ENCODE data around the gene ATP8B2. TPM values are rescaled to one million over a fixed set of nuclear protein-coding genes. Genes with fewer than 3 reads are reported as not detected.

ATP8B2 gene
- polyA plus RNA-seq, 1 donor (not counting 4 experiments of a cell fraction or from before 2014, with no cell fraction given) = 12.5 TPM

DNA sequence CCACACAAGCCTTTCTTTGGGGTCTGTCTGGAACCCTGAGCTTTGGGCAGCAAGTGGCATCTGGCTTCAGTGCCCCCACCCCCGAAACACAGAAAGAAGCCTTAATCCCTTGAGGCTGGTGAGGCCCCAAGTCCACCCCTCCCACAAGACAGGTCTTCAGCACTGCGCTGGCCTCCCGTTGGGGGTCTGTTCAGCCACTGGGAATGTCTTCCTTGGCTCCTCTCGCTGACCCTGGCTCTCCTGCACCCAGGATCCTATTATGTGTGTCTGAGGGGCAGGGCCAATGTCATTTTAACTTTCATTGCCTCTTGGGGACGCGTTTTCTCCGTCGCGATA, 26.9 kb downstream of the ATP8B2 start:
- H3K4me2 ChIP-seq (ENCODE audit: control insufficient read depth, extremely low read depth, insufficient read depth, low read depth, low read length) = peak overlapping the region; percentile 78
- peak overlapping the region; percentile 30 for H3K9ac ChIP-seq (ENCODE audit: control insufficient read depth, extremely low read depth, insufficient read depth, low read length)
- peak overlapping the region; percentile 91 for H2AFZ ChIP-seq (ENCODE audit: control insufficient read depth, low read length)

DNA sequence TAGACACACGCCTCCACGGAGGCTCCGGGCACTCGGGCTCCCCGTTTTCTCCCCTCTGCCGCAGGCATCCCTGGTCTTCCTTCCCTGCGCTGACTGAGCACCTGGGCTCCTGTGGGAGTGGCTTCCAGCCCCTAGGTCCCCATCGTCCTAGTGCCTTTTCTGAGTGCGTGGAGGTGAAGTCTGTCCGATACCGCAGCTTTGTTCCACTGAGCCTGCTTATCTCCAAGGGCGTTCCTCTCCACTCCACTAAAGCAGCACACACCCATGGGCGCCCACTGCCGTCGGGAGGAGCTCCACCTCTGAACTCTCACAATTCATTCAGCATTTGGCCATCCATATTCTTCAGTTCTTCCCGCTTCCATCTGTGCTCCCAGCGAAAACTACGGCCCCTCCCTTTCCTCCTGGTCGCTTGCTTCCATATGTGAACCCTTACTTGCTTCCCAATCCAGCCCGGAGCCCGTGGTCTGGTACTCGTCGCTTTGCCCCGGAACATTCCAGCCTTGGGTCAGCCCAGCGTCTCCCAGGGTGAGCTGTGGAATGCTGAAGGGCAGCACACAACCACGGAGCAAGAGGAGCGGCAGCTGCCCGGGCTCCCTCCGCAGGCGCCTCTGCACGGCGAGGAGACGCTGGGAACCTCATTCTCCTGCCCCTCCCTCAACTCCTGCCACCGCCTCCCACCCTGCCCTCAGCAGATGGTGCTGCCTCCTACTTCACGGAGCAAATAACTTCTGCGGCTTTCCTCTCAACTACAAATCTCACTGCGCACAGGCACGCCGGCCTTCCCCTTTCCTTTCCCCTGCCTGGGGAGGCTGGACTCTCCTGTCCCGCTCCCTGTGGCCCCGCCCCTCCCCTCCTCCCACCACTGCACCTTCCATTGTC, 27.5 kb downstream of the ATP8B2 start:
- no peaks in the 10 kb centered on the region for H4K20me1 ChIP-seq (ENCODE audit: control insufficient read depth, extremely low read depth, insufficient read depth, low read length)
- no peaks in the 10 kb centered on the region for H3K79me2 ChIP-seq (ENCODE audit: control insufficient read depth, insufficient read depth, low read length)
- TF ChIP-seq, protein P1, sequence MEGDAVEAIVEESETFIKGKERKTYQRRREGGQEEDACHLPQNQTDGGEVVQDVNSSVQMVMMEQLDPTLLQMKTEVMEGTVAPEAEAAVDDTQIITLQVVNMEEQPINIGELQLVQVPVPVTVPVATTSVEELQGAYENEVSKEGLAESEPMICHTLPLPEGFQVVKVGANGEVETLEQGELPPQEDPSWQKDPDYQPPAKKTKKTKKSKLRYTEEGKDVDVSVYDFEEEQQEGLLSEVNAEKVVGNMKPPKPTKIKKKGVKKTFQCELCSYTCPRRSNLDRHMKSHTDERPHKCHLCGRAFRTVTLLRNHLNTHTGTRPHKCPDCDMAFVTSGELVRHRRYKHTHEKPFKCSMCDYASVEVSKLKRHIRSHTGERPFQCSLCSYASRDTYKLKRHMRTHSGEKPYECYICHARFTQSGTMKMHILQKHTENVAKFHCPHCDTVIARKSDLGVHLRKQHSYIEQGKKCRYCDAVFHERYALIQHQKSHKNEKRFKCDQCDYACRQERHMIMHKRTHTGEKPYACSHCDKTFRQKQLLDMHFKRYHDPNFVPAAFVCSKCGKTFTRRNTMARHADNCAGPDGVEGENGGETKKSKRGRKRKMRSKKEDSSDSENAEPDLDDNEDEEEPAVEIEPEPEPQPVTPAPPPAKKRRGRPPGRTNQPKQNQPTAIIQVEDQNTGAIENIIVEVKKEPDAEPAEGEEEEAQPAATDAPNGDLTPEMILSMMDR (optimal IDR thresholded peaks at IDR 0.05 in 1 of 3, IDR thresholded peaks at IDR 0.05 in 1 of 3, conservative IDR thresholded peaks at IDR 0.05 in 1 of 3; ENCODE audit: extremely low read depth in 1 of 3, insufficient read depth in 2 of 3, low read length in 3 of 3) = peak in 1 of 3 experiments; percentile 15
- no peak for TF ChIP-seq EZH2 (IDR thresholded peaks at IDR 0.05; ENCODE audit: low read length)
- peak overlapping the region; percentile 9 to 74 (median 58) for H3K4me3 ChIP-seq (ENCODE audit: control insufficient read depth in 2 of 3, extremely low read depth in 1 of 3, insufficient read depth in 2 of 3, low read depth in 1 of 3, low read length in 3 of 3)
- H2AFZ ChIP-seq (ENCODE audit: control insufficient read depth, low read length) = peak overlapping the region; percentile 91
- FAIRE-seq (no peak), DNase-seq (ENCODE audit: low read depth, low spot score) (no peak)
- peaks cover 17% of the 10 kb centered on the region for H3K4me1 ChIP-seq (ENCODE audit: control insufficient read depth, extremely low read depth, insufficient read depth, low read length)
- H3K27me3 ChIP-seq (ENCODE audit: control insufficient read depth, extremely low read depth, insufficient read depth, low read length) = no peaks in the 10 kb centered on the region
- dilution Hi-C loops (cut with MboI; ENCODE audit: extremely low pct_ligation_motif_present, low sequenced_read_pairs) = no loop called here
- no peak overlapping the region for H3K27ac ChIP-seq (ENCODE audit: control insufficient read depth, insufficient read depth, low read length)
- H3K9me1 ChIP-seq (ENCODE audit: control insufficient read depth, extremely low read depth, insufficient read depth, low read length) = no peaks in the 10 kb centered on the region
- peak overlapping the region; percentile 30 for H3K9ac ChIP-seq (ENCODE audit: control insufficient read depth, extremely low read depth, insufficient read depth, low read length)
- H3K4me2 ChIP-seq (ENCODE audit: control insufficient read depth, extremely low read depth, insufficient read depth, low read depth, low read length) = peak overlapping the region; percentile 78
- no peaks in the 10 kb centered on the region for H3K9me3 ChIP-seq (ENCODE audit: control insufficient read depth, low read depth, low read length)
- H3K36me3 ChIP-seq (ENCODE audit: control insufficient read depth in 2 of 2, extremely low read depth in 1 of 2, insufficient read depth in 2 of 2, low read length in 2 of 2) = peaks cover 1 to 5% of the 10 kb centered on the region in 2 experiments

More for the DNA sequence above, 26.9 kb downstream of the ATP8B2 start:
- dilution Hi-C loops (cut with MboI; ENCODE audit: extremely low pct_ligation_motif_present, low sequenced_read_pairs) = no loop called here
- Histone ChIP-seq H3K27ac (ENCODE audit: control insufficient read depth, insufficient read depth, low read length) (no peak overlapping the region), H3K79me2 (ENCODE audit: control insufficient read depth, insufficient read depth, low read length) (no peaks in the 10 kb centered on the region), H3K4me1 (ENCODE audit: control insufficient read depth, extremely low read depth, insufficient read depth, low read length) (peaks cover 17% of the 10 kb centered on the region), H4K20me1 (ENCODE audit: control insufficient read depth, extremely low read depth, insufficient read depth, low read length) (no peaks in the 10 kb centered on the region), H3K9me3 (ENCODE audit: control insufficient read depth, low read depth, low read length) (no peaks in the 10 kb centered on the region), H3K36me3 (ENCODE audit: control insufficient read depth in 2 of 2, extremely low read depth in 1 of 2, insufficient read depth in 2 of 2, low read length in 2 of 2) (peaks cover 1 to 5% of the 10 kb centered on the region in 2 experiments), H3K4me3 (ENCODE audit: control insufficient read depth in 2 of 3, extremely low read depth in 1 of 3, insufficient read depth in 2 of 3, low read depth in 1 of 3, low read length in 3 of 3) (peak overlapping the region in 2 of 3 experiments; percentile 58 to 74), H3K27me3 (ENCODE audit: control insufficient read depth, extremely low read depth, insufficient read depth, low read length) (no peaks in the 10 kb centered on the region), H3K9me1 (ENCODE audit: control insufficient read depth, extremely low read depth, insufficient read depth, low read length) (no peaks in the 10 kb centered on the region)
- no peak for DNase-seq (ENCODE audit: low read depth, low spot score)
- no peak for TF ChIP-seq EZH2 (IDR thresholded peaks at IDR 0.05; ENCODE audit: low read length)
- TF ChIP-seq, protein P1 (optimal IDR thresholded peaks at IDR 0.05 in 1 of 3, IDR thresholded peaks at IDR 0.05 in 1 of 3, conservative IDR thresholded peaks at IDR 0.05 in 1 of 3; ENCODE audit: extremely low read depth in 1 of 3, insufficient read depth in 2 of 3, low read length in 3 of 3) = no peak
- FAIRE-seq = no peak
